B cell (primary cell): Measurements from ENCODE around the gene SMIM14. TPM values are rescaled to one million over a fixed set of nuclear protein-coding genes. Genes with fewer than 3 reads are reported as not detected.
"Not testable (repeated sequence)": the region's sequence is repeated elsewhere in the genome, so short reads cannot be mapped to it uniquely, and the experiment has no call there.

Experiments
- ATAC-seq: fragments of 200-7000 bp; cut with Tn5 transposase; one replicate; pipeline ENCODE4 v1.10.0; 2021; ENCODE audit warnings: low read depth, mild to moderate bottlenecking, moderate number of reproducible peaks, moderate library complexity
- CTCF ChIA-PET: fragments of 350-600 bp; sonication (Branson Sonifier 250); formaldehyde crosslinking; loops from one replicate; lab custom pipeline; 2021; ENCODE audit warnings: antibody characterized with exemption, inconsistent platforms; lab: Charles Lee
- POLR2A ChIA-PET: fragments of 350-600 bp; sonication (Branson Sonifier 250); formaldehyde crosslinking; loops from one replicate; lab custom pipeline; 2021; ENCODE audit warnings: antibody characterized with exemption; lab: Charles Lee
- DNase-seq: peaks from one replicate; pipeline ENCODE4 v3.0.0; 2013
- H2AFZ ChIP-seq: 2 replicates; pipeline ENCODE4 v1.6.1; 2012; ENCODE audit warnings: mild to moderate bottlenecking, low read depth, low read length; ENCODE audit not compliant: insufficient read depth, poor library complexity, severe bottlenecking
- H3K27ac ChIP-seq, 2 donors: 1 replicate in 1 of 2; 2 replicates in 1 of 2; pipeline ENCODE4 v1.5.1; 2012 to 2013; ENCODE audit warnings: low read length in 2 of 2, mild to moderate bottlenecking in 2 of 2, moderate library complexity in 1 of 2
- H3K27me3 ChIP-seq, 4 experiments: fragments of 200-600 bp in 1 of 4; sonication (generic) in 1 of 4; replicated peaks in 1 of 4; 1 replicate in 2 of 4; 2 replicates in 2 of 4; pipeline versions ENCODE4 v1.6.1 to v1.7.0; 2013 to 2016; ENCODE audit warnings: low read length in 3 of 4, mild to moderate bottlenecking in 2 of 4, mixed read lengths in 1 of 4, moderate library complexity in 1 of 4; ENCODE audit not compliant: insufficient read depth in 4 of 4, control insufficient read depth in 3 of 4; ENCODE audit errors: control extremely low read depth in 1 of 4
- H3K36me3 ChIP-seq, 2 experiments: replicated peaks in 1 of 2; 1 replicate in 1 of 2; 2 replicates in 1 of 2; pipeline versions ENCODE4 v1.6.1 to v1.7.1; 2013; ENCODE audit warnings: low read length in 1 of 2; ENCODE audit not compliant: insufficient read depth in 2 of 2, control insufficient read depth in 1 of 2; ENCODE audit errors: control extremely low read depth in 1 of 2, extremely low read depth in 1 of 2
- H3K4me1 ChIP-seq, 2 donors: fragments of 200-600 bp in 1 of 2; sonication (generic) in 1 of 2; 1 replicate in 1 of 2; 2 replicates in 1 of 2; pipeline versions ENCODE4 v1.5.1 to v1.6.1; 2013 to 2017; ENCODE audit warnings: low read length in 2 of 2; ENCODE audit not compliant: control insufficient read depth in 2 of 2, insufficient read depth in 2 of 2
- H3K4me2 ChIP-seq: replicated peaks from 2 replicates; pipeline ENCODE3; 2012; ENCODE audit warnings: mild to moderate bottlenecking, low read depth, low read length; ENCODE audit not compliant: poor library complexity, severe bottlenecking
- H3K4me3 ChIP-seq, 5 experiments: fragments of 200-600 bp in 1 of 5; sonication (generic) in 1 of 5; 1 replicate in 3 of 5; 2 replicates in 2 of 5; pipeline versions ENCODE4 v1.5.1 to v1.7.0; 2011 to 2016; ENCODE audit warnings: low read length in 4 of 5, mild to moderate bottlenecking in 4 of 5, low read depth in 2 of 5, control low read depth in 1 of 5, moderate library complexity in 1 of 5; ENCODE audit not compliant: insufficient read depth in 1 of 5; ENCODE audit errors: control extremely low read depth in 1 of 5, extremely low read depth in 1 of 5
- H3K79me2 ChIP-seq: fragments of 200-600 bp; sonication (generic); one replicate; pipeline ENCODE4 v1.6.0; 2016; ENCODE audit warnings: low read length; ENCODE audit not compliant: control insufficient read depth, insufficient read depth
- H3K9ac ChIP-seq: fragments of 200-600 bp; sonication (generic); 2 replicates; pipeline ENCODE4 v1.6.1; 2017; ENCODE audit warnings: mild to moderate bottlenecking, low read length, moderate library complexity
- H3K9me3 ChIP-seq, 3 donors: one replicate each; pipeline versions ENCODE4 v1.6.1 to v1.7.1; 2013; ENCODE audit warnings: low read length in 2 of 3; ENCODE audit not compliant: control insufficient read depth in 2 of 3, insufficient read depth in 1 of 3; ENCODE audit errors: control extremely low read depth in 1 of 3
- H4K20me1 ChIP-seq: 2 replicates; pipeline ENCODE4 v1.6.0; 2012; ENCODE audit warnings: mild to moderate bottlenecking, low read length; ENCODE audit not compliant: insufficient read depth, control insufficient read depth, poor library complexity, severe bottlenecking
- H3K27ac Mint-ChIP-seq: one replicate; pipeline ENCODE4 v1.8.0; 2021; ENCODE audit warnings: mixed read lengths
- H3K27me3 Mint-ChIP-seq: one replicate; pipeline ENCODE4 v1.8.0; 2021; ENCODE audit warnings: mixed read lengths
- H3K4me1 Mint-ChIP-seq: one replicate; pipeline ENCODE4 v1.8.0; 2021; ENCODE audit warnings: mixed read lengths
- H3K4me3 Mint-ChIP-seq: one replicate; pipeline ENCODE4 v1.8.0; 2021; ENCODE audit warnings: mixed read lengths
- H3K9me3 Mint-ChIP-seq: one replicate; pipeline ENCODE4 v1.8.0; 2022; ENCODE audit warnings: mixed read lengths; ENCODE audit not compliant: insufficient read depth
- CTCF ChIP-seq: fragments of 200-600 bp; IDR thresholded peaks from one replicate; pipeline ENCODE4 v1.8.0; 2022; ENCODE audit warnings: antibody characterized with exemption, mild to moderate bottlenecking
- EZH2 ChIP-seq: IDR thresholded peaks from 2 replicates; pipeline ENCODE4 v1.6.1; 2012; ENCODE audit warnings: borderline replicate concordance, low read depth, mild to moderate bottlenecking, moderate library complexity, low read length; ENCODE audit not compliant: insufficient read depth, poor library complexity, severe bottlenecking
- WGBS: methylation state at CpG from one replicate; pipeline ENCODE4 v1.1.5; 2013; ENCODE audit warnings: missing lambda C conversion rate; ENCODE audit not compliant: insufficient coverage; 5-methylcytosine and 5-hydroxymethylcytosine counted together
- intact Hi-C: fragments of 100-400 bp; cut with micrococcal nuclease; formaldehyde crosslinking; loops from one replicate; pipeline ENCODE4 v1.10.0; 2022
- polyA plus RNA-seq: library from polyadenylated mRNA; depleted of rRNA; stranded (reverse); fragments of >200 nt; gene quantifications from 2 replicates; pipeline ENCODE4 v1.2.3, GENCODE V29; 2012
- total RNA-seq, 2 donors: library from RNA; stranded (reverse); fragments of 120-200 nt in 1 of 2; gene quantifications; 1 replicate in 1 of 2; 2 replicates in 1 of 2; pipeline versions ENCODE4 v1.2.3 to v1.2.4, GENCODE V29; 2013 to 2022

SMIM14 gene
- total and polyA plus RNA-seq, 2 donors (not counting 1 experiment from before 2014, with no cell fraction given) = 38.9 to 56.0 TPM

GRCh38 chr4:39655876-39656275, 17.2 kb upstream of the SMIM14 start:
- WGBS = no CpG with 5 or more reads among the region's 3 CpGs

GRCh38 chr4:39655211-39655610, 16.5 kb upstream of the SMIM14 start:
- Histone ChIP-seq H3K27me3 (no peaks in the 10 kb centered on the region), H3K9me3 (no peaks in the 10 kb centered on the region), H3K9ac (no peak overlapping the region), H2AFZ (no peak overlapping the region), H3K4me2 (no peak overlapping the region), H3K4me1 (peaks cover 16 to 43% of the 10 kb centered on the region in 2 donors), H3K79me2 (peaks cover 2% of the 10 kb centered on the region), H3K4me3 (no peak overlapping the region), H3K27ac (no peak overlapping the region), H4K20me1 (no peaks in the 10 kb centered on the region), H3K36me3 (no peaks in the 10 kb centered on the region)
- CTCF ChIA-PET = interaction anchor here (0.5 kb wide), 1 partner anchor 41 kb away, joined by 3 read pairs; no protein-coding TSS in a partner anchor
- Mint-ChIP-seq H3K4me1 (peaks cover 35% of the 10 kb centered on the region), H3K9me3 (no peaks in the 10 kb centered on the region), H3K27ac (no peak overlapping the region), H3K4me3 (no peak overlapping the region), H3K27me3 (no peaks in the 10 kb centered on the region)
- no peak for DNase-seq
- intact Hi-C loops = no loop called here
- POLR2A ChIA-PET = no interaction called here
- ATAC-seq = no peak
- TF ChIP-seq EZH2 (no peak), CTCF (no peak)

More at GRCh38 chr4:39655876-39656275, 17.2 kb upstream of the SMIM14 start:
- H3K79me2 ChIP-seq = peaks cover 2% of the 10 kb centered on the region
- intact Hi-C loops = loop anchor here (2.0 kb wide), 1 partner anchor 17 kb away; the partner anchor contains the start of gene SMIM14
- no peak overlapping the region for H3K4me3 ChIP-seq
- ATAC-seq (no peak), DNase-seq (no peak)
- Mint-ChIP-seq H3K4me1 (peaks cover 32% of the 10 kb centered on the region), H3K27ac (no peak overlapping the region), H3K27me3 (no peaks in the 10 kb centered on the region), H3K9me3 (no peaks in the 10 kb centered on the region), H3K4me3 (no peak overlapping the region)
- no peaks in the 10 kb centered on the region for H3K9me3 ChIP-seq
- POLR2A ChIA-PET = no interaction called here
- H3K36me3 ChIP-seq = no peaks in the 10 kb centered on the region
- H3K4me2 ChIP-seq = no peak overlapping the region
- no peak for TF ChIP-seq CTCF
- TF ChIP-seq EZH2 = no peak
- no peak overlapping the region for H3K9ac ChIP-seq
- H3K4me1 ChIP-seq = peaks cover 16 to 43% of the 10 kb centered on the region in 2 donors
- H2AFZ ChIP-seq = no peak overlapping the region
- CTCF ChIA-PET = interaction anchor here (0.5 to 4.5 kb wide), 3 partner anchors 16 to 186 kb away, joined by 3 to 33 read pairs (median 7); partner anchors contain the start of gene SMIM14
- H4K20me1 ChIP-seq = no peaks in the 10 kb centered on the region
- no peak overlapping the region for H3K27ac ChIP-seq
- H3K27me3 ChIP-seq = no peaks in the 10 kb centered on the region

GRCh38 chr4:39651586-39651985, 12.9 kb upstream of the SMIM14 start:
- H3K79me2 ChIP-seq, H3K4me3 Mint-ChIP-seq, H2AFZ ChIP-seq, H4K20me1 ChIP-seq, ATAC-seq, CTCF ChIA-PET, H3K27me3 Mint-ChIP-seq, H3K36me3 ChIP-seq, H3K27ac ChIP-seq, H3K9me3 ChIP-seq, H3K27ac Mint-ChIP-seq, POLR2A ChIA-PET, DNase-seq, H3K9me3 Mint-ChIP-seq, intact Hi-C loops, H3K9ac ChIP-seq, H3K4me2 ChIP-seq, H3K27me3 ChIP-seq, H3K4me3 ChIP-seq: not testable (repeated sequence)
- H3K4me1 Mint-ChIP-seq = peaks cover 20% of the 10 kb centered on the region
- 100% methylated on average over 4 of the region's 4 CpGs for WGBS
- H3K4me1 ChIP-seq = peaks cover 0 to 21% of the 10 kb centered on the region in 2 donors
